ENCODE measurements around the gene NTMT1.

DNA sequence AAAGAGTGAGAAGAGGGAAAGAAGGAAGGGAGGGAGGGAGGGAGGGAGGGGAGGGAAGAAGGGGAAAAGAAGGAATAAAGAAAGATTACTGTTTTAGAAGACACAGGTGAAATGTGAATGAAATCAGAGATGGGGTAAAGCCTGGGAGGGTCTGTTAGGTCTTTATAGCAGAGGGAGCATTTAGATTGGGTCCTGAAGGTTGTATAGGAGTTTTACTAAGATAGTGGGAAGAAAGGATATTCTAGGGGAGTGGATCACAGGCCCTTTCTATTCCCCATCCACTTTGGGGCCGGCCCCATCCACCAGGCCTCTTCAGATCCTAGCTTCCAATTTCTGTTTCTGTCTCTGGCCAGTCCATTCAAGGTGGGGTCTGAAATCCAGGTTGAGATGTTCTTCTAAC, 40.6 kb upstream of the NTMT1 start:
- TF ChIP-seq, protein P1, sequence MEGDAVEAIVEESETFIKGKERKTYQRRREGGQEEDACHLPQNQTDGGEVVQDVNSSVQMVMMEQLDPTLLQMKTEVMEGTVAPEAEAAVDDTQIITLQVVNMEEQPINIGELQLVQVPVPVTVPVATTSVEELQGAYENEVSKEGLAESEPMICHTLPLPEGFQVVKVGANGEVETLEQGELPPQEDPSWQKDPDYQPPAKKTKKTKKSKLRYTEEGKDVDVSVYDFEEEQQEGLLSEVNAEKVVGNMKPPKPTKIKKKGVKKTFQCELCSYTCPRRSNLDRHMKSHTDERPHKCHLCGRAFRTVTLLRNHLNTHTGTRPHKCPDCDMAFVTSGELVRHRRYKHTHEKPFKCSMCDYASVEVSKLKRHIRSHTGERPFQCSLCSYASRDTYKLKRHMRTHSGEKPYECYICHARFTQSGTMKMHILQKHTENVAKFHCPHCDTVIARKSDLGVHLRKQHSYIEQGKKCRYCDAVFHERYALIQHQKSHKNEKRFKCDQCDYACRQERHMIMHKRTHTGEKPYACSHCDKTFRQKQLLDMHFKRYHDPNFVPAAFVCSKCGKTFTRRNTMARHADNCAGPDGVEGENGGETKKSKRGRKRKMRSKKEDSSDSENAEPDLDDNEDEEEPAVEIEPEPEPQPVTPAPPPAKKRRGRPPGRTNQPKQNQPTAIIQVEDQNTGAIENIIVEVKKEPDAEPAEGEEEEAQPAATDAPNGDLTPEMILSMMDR (IDR thresholded peaks at IDR 0.05), result no peak
- no peak for TF ChIP-seq POLR2A (IDR thresholded peaks at IDR 0.05; ENCODE audit: low read length)
- TF ChIP-seq MAZ (IDR thresholded peaks at IDR 0.05; ENCODE audit: borderline replicate concordance, low read depth, low read length), result no peak
- TF ChIP-seq EP300 (IDR thresholded peaks at IDR 0.05), result no peak
- no peak for TF ChIP-seq SREBF2 (IDR thresholded peaks at IDR 0.05)
- TF ChIP-seq BHLHE40 (IDR thresholded peaks at IDR 0.05; ENCODE audit: low read depth, low read length), result no peak

Data from A549 (cell line).